SK-N-SH (cell line): ENCODE data around the gene GLTPD2.

Experiments
- CTCF ChIP-seq: fragments of 200-600 bp; sonication (generic); IDR thresholded peaks from 2 replicates; pipeline ENCODE4 v1.6.1; 2017; ENCODE audit warnings: antibody characterized with exemption, mild to moderate bottlenecking, moderate library complexity
- EP300 ChIP-seq, 2 experiments: IDR thresholded peaks; 2 replicates each; pipeline versions ENCODE4 v1.4.0 to v1.6.1; 2012; ENCODE audit warnings: borderline replicate concordance in 1 of 2, low read depth in 1 of 2, low read length in 1 of 2
- EZH2phosphoT487 ChIP-seq: fragments of 200-600 bp; sonication (generic); IDR thresholded peaks from 2 replicates; pipeline ENCODE4 v1.6.1; 2017; ENCODE audit warnings: low read depth, mixed run types, mild to moderate bottlenecking, antibody characterized with exemption, moderate library complexity, borderline replicate concordance
- FOXJ3 ChIP-seq: sonication (generic); formaldehyde crosslinking; IDR thresholded peaks from 2 replicates; pipeline ENCODE4 v1.5.1; 2020; ENCODE audit warnings: mild to moderate bottlenecking, missing genetic modification reagents
- FOXM1 ChIP-seq: IDR thresholded peaks from 2 replicates; pipeline ENCODE4 v1.4.0; 2012; ENCODE audit warnings: low read depth, mild to moderate bottlenecking
- MAX ChIP-seq: IDR thresholded peaks from 2 replicates; pipeline ENCODE4 v1.4.0; 2012; ENCODE audit warnings: low read depth
- PBX3 ChIP-seq: IDR thresholded peaks from 2 replicates; pipeline ENCODE4; 2012
- REST ChIP-seq: IDR thresholded peaks from 2 replicates; pipeline ENCODE4 v1.6.1; 2012; ENCODE audit warnings: mild to moderate bottlenecking, low read depth, low read length, moderate library complexity
- RFX5 ChIP-seq: IDR thresholded peaks from 2 replicates; pipeline ENCODE4 v1.6.1; 2012; ENCODE audit warnings: mild to moderate bottlenecking, improper control_type of control experiment, low read length
- SIN3A ChIP-seq: IDR thresholded peaks from 2 replicates; pipeline ENCODE4 v1.6.1; 2012; ENCODE audit warnings: low read depth, mild to moderate bottlenecking, low read length, moderate library complexity, borderline replicate concordance
- TAF1 ChIP-seq: IDR thresholded peaks from 2 replicates; pipeline ENCODE4 v1.6.1; 2012; ENCODE audit warnings: low read depth, mild to moderate bottlenecking, low read length, moderate library complexity, borderline replicate concordance
- TCF12 ChIP-seq: IDR thresholded peaks from 2 replicates; pipeline ENCODE4 v1.4.0; 2012
- TEAD4 ChIP-seq: IDR thresholded peaks from 2 replicates; pipeline ENCODE4 v1.4.0; 2012; ENCODE audit warnings: mild to moderate bottlenecking, borderline replicate concordance; ENCODE audit not compliant: insufficient read depth
- YY1 ChIP-seq: IDR thresholded peaks from 2 replicates; pipeline ENCODE4 v1.4.0; 2012; ENCODE audit warnings: low read depth, mild to moderate bottlenecking

DNA sequence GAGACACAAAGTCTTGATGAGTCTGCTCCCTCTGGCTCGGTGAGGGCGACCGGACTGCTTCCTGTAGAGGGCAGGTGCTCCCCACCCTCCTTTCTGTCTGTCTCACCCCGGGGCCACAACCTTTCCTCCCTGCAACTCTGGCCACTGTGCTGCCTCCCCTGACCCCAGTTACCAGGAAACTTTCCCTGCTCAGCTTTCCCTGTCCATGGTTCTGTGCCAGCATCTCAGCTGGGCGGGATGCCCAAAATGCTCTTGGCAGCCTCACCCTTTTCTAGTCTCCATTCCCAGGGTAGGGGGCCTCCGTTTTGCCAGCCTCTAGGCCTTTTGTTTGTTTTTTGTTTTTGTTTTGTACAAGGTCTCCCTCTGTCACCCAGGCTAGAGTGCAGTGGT, 19.6 kb downstream of the GLTPD2 start:
- no peak for TF ChIP-seq CTCF
- no peak for TF ChIP-seq EZH2phosphoT487
- TF ChIP-seq PBX3: no peak
- TF ChIP-seq YY1: no peak
- TF ChIP-seq TAF1: no peak
- TF ChIP-seq SIN3A: no peak
- TF ChIP-seq MAX: no peak
- TF ChIP-seq FOXM1: no peak
- no peak for TF ChIP-seq RFX5
- peak; percentile 81 for TF ChIP-seq REST
- TF ChIP-seq TEAD4: no peak
- no peak for TF ChIP-seq TCF12
- no peak for TF ChIP-seq FOXJ3 (CRISPR knock-in tag)
- TF ChIP-seq EP300 (IDR thresholded peaks at IDR 0.05; ENCODE audit: borderline replicate concordance in 1 of 2, low read depth in 1 of 2, low read length in 1 of 2): no peak
